ENCODE data around the gene ITGAX.

GRCh38 chr16:31430380-31431052 is 75.5 kb downstream of the ITGAX start:
- TF ChIP-seq CTCF (conservative IDR thresholded peaks at IDR 0.05; ENCODE audit: low read depth, low read length): no peak
- TF ChIP-seq EZH2 (IDR thresholded peaks at IDR 0.05; ENCODE audit: low read length, unreplicated experiment): no peak
- no peak for TF ChIP-seq EZH2phosphoT487 (IDR thresholded peaks at IDR 0.05; ENCODE audit: borderline replicate concordance, low read length)
